GM21360 (cell line): Measurements from ENCODE around the gene PDXK.

Source experiments
- ATAC-seq: cut with Tn5 transposase; IDR thresholded peaks from one replicate; pipeline ENCODE4 v1.9.1; 2021; ENCODE audit warnings: mild to moderate bottlenecking, moderate library complexity; ENCODE audit not compliant: unreplicated experiment

The PDXK gene

DNA sequence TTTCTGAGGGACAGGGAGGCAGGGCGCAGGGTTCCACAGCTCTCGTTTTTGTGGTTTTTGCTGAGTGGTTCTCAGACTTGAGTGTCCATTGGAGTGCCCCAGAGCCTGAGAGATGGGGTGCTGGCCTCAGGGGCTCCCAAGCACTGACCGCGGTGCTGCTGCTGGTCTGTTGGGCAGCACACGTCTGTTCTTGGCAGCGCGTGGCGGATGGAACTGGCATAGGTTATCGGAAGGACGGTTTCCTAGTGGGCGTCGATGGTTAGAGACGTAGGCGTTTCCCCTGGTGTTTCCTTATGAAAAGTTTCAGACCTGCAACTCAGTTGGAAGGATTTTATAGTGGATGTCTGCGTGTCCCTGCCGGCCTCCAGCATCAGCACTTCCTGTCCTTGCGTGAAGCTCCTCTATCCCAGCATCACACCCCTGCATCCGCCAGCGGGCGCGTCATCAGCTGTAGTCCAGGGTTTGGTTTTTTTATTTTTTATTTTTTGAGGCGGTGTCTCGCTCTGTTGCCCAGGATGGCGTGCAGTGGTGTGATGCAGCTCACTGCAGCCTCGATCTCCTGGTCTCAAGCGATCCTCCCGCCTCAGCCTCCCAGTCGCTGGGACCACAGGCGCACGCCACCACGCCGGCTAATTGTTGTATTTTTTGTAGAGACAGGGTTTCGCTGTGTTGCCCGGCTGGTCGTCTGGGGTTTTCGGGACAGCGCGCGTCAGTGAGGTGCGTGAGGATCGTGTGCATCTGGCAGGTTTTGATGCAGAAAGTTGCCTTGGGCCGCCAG lies 82.3 kb downstream of the PDXK start:
- ATAC-seq: no peak

DNA sequence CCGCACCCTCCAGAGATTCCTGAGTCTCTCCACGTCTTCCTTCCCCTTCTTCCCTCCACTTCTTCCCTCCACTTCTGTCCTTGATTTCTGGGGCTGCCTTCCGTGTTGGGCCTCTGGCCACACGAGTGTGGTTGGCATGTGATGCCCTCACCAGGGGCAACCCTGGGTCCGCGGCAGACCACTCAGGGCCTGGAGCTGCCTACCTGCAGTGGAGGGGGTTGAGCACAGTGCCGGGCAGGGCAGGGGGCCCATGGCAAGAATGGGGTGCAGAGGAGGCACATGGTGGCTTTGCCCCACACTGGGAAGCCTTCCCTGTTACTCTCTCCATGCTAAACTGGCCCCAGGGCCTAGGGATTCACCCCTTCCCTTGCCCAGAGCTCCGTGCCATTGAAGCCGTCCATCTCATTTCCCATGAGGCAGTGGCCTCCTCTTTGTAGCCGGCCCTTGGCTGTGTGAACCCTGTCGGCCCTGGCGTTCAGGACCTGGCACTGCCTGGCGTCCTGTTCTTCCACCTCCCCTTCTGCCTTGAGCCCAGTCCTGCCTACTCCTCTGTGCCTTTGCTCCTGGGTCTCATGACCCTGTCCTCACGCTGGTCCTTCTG lies 83.9 kb downstream of the PDXK start:
- no peak for ATAC-seq

DNA sequence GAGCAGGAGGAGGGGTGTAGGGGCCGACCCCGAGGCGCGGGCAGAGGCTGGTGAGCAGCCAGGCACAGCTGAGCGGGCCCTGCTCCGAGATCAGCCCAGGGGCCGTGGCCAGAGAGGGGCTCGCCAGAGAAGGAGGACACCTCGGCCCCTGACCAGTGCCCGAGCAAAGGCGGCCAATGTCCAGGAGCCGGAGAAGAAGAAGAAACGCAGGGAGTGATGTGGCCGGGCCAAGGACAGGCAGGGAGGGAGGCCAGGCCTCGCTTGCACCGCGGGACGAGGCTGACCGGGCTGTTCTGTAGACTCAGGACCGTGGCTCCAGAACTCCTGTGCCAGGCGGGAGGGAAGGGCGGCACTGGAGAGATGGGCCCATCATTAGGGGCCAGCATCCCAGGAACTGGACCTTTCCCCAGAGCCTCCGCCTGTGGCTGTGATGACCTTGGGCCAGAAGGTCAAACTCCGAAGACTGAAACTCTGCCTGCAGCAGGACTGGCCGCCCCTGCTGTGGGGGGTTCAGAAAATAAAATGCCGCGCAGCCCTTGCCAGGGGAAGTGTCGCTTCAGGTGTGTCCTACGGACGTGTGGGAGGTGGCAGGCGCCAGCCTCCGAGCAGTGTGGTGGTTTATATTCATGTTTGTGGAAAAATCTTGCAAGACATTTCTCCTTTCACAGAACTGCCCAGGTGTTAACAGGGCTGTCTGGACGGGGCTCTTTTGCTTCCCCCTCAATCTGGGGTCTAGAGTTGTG lies 84.8 kb downstream of the PDXK start:
- ATAC-seq: no peak

DNA sequence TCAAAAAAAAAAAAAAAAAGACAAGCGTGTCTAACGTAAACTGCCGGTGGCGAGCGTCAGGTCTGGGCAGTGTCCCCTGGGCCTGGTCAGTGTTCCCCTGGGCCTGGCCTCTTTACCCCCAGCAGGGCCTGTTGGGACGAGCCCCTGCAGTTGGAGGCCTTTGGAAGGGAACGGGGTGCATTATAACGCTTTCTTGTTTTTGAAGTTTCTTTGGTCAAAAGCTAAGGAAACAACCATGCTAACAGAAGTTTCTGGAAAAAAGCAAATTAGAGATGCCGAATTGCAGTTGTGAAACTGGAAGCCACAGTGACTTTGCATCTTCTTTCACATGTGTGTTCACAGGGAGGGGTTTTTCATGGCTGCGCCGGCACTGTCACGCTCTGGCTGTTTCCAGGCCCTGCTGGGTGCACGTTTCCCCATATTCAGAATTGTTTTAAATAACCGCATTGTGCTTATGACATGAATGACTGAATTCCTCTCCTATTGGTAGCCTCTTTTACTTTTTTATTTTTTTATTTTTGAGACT lies 86.4 kb downstream of the PDXK start:
- ATAC-seq: peak; percentile 71

DNA sequence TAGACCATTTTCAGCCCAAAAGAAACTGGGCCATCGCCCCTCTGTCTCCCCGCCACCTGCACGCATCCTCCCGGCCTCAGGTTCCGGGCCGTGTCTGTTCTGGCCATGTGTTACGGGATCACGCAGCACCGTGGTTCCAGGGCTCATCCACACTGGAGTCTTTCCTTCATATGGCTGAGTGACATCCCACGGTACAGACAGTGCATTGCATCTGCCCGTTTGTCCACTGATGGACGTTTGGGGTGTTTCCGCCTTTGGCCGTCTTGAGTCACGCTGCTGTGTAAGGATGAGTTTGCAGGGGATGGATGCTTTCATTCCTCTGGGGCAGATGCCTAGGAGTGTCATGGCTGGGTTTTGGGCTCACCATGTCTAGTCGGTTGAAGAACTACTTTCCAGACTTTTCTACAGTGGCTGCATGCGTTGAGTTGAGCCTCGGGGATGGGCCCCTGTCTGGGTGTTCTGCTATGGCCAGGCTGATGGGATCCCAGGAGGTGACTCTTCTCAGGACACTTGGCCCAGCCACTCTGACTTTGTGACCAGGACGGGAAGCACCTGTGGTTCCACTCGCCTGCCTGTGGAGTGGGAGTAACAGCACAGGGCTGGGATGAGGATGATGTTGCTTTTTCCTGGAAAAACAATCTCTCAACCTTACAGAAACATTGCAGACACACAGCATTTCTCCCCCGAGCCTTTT lies 87.2 kb downstream of the PDXK start:
- ATAC-seq: no peak

DNA sequence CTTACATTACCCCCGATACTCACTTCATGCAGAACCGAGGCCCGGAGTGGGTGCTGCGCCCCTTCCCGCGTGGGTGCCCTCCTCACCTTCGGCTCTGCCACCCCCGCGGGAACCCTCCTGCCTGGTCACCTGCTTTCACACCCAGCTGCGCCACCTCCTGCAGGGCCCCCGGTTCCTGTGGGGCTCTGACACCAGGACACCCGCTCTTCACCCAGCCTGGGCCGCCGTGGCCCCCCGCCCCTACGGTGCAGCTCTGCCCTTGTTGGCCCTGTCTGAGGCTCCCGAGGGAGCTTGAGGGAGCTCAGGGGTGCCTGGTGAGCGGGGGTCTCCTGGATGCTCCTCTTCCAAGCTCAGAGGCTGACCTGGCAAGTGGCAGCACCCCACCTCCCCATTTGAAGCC lies 89.4 kb downstream of the PDXK start:
- ATAC-seq: no peak

DNA sequence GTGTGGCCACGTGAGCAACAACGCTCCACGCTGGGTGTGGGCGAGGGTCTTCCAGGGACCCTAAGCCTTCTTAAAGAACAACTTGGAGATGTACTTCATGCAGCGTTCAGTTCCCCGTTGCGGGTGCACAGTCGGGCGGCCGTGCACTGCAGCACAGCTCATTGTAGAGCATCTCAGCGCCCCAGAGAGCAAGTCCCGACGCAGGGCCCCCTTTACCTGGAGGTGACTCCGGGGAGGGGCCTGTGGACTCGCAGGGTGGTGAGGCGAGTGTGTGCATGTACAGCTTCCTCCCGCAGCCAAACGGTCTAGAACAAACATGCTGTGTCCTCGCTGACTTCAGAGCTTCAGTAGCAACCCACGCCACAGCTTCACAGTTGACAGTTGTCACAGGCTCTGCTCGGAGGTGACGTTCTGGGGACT lies 89.9 kb downstream of the PDXK start:
- no peak for ATAC-seq

DNA sequence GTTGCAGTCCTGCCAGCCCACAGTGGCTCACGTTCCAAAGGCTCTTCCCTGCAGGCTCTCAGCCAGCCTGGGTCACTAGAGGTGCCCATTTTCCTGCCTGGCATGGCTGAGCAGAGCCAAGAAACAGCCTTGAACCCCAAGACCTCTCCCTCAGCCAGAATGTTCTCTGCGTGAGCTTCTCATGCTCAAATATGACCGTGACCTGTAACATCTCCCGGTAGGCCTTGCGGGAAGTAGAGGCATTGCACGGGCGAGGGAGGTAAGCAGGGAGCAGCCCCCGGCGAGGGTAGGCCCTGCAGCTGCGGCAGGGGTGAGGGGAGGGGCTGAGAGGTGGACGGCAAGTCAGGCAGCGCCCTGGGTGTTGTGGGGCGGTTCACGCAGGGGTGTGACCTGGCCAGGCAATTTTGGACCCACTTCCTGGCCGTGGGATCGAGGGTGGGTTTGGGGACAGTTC lies 90.4 kb downstream of the PDXK start:
- ATAC-seq: no peak

DNA sequence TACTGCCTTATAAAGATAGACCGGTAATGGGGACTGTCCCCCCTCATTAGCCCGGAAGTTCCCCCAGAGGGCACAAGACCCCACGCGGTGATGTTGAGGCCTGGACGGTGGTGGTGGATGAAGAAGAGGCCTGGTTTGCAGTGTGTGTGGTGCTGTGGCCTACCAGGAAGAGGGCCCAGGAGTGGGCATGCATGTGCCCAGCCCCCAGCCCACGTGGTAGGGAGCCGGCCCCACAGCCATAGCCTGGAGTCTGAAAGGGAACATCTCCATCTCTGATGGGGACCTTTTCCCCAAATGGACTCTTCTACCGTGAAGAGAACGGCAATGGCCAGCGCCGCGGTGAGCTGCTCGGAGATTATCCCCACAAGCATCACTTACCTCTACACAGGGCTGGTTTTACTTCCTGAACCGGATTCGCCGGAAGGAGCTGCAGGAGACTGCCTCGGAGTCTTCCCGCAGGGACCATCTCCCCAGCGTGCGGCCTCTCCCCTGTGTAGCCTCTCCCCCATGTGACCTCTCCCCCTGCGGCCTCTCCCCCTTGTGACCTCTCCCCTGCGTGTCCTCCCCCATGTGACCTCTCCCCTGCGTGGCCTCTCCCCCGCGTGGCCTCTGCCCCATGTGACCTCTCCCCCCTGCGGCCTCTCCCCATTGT lies 91.0 kb downstream of the PDXK start:
- no peak for ATAC-seq

DNA sequence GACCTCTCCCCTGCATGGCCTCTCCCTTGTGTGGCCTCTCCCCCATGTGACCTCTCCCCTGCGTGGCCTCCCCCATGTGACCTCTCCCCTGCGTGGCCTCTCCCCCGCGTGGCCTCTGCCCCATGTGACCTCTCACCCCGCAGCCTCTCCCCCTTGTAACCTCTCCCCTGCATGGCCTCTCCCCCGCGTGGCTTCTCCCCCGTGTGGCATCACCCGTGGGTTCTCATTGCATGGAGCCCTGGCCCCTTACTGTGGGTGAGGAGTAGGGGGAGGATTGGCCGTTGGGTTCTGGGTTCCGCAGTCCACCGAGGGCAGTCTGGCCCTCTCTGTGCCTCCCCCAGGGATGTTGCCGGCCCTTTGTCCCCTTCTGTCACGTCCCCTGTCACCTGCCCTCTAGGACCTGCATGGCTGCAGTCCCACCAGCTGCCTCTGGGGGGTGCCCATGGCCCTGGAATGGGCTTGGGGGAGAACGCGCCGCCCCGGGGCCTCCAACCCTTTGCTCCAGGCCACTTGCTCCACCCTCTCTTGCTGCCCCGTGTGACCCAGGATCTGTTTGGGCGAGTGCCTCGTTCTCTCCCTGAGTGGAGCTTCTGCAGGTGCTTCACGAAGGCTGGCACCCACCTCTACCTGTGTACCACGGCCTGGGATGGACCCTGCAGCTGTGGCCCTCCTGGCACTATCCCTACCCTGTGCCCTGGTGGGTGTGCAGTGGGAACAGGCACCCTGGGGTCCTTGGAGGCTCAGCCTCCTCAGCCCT lies 91.8 kb downstream of the PDXK start:
- ATAC-seq: peak; percentile 61

DNA sequence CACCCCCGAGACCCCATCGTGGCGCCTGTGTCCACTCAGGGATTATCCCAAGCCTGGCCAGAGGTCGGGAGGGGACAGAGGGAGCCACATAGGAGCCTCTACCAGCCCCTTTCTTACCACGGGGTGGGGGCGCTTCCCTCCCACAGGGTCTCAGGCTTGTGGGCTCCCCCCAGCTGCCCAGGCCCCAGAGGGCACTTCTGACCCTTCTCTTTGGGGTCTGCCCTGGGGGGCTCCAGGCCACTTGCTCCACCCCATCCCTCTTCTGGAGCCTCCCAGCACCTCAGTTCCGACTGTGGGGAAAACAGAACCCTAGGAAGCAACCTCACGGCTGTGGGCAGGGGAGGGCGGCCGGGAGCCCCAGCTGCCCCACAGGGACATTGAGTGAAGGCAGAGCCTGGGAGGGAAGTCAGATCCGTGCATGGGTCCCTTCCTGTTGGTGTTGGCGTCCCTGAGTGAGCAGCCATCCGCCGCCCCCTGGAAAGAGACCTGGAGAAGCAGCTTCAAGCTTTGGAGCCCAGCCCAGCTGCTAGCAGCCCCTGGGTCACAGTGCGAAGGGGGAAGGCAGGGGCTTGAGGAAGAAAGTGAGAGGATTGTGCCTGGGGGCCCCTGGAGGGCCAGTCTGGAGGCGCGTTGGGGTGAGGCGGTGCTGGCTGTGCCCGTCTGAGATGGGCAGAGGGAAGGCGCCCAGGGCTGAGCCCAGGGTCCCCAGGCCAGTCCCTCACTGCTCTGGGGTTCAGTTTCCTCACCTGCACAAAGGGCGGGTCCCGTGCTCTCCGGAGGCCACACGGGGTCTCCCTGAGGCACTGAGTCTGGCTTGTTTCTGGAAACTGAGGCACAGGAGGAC lies 92.6 kb downstream of the PDXK start:
- ATAC-seq: no peak
